Measurements from ENCODE around the gene CEACAM1.
"Not testable (repeated sequence)": the region's sequence is repeated elsewhere in the genome, so short reads cannot be mapped to it uniquely, and the experiment has no call there.

The CEACAM1 gene

GRCh38 chr19:42472402-42473147, 55.7 kb downstream of the CEACAM1 start:
- DNase-seq: no peak

- DNase-seq: no peak
Measured at GRCh38 chr19:42471554-42472249, 56.6 kb downstream of the CEACAM1 start.

GRCh38 chr19:42469311-42470235, 58.7 kb downstream of the CEACAM1 start:
- DNase-seq: no peak

GRCh38 chr19:42468273-42468796, 59.9 kb downstream of the CEACAM1 start:
- no peak for DNase-seq

DNA sequence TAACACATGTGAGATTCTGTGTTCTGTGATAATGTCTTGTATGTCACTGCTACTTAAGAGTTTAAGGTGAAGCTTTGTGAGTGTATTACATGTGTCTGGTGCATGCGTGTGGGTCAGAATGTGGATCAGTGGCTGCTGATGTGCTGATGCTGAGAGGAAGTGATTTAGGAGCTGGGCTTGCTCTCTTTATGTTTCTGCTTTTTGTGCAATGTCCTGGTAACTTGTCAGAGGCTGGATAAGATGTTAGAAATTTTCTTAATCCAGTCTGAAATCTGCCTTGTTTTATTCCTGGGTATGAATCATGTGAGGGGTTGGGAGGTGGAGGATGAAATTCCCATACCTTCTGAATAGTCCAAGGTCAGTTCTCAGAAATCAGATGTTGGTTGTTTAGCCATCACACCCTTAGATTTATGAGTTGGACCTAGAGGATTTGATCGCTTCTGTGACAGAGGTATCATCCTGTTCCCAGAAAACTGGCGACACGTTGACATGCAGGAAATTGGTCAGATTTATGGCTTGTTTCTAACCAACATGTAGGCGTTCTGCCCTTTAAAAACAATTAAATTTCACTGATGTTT, 61.0 kb downstream of the CEACAM1 start:
- no peak for DNase-seq

DNA sequence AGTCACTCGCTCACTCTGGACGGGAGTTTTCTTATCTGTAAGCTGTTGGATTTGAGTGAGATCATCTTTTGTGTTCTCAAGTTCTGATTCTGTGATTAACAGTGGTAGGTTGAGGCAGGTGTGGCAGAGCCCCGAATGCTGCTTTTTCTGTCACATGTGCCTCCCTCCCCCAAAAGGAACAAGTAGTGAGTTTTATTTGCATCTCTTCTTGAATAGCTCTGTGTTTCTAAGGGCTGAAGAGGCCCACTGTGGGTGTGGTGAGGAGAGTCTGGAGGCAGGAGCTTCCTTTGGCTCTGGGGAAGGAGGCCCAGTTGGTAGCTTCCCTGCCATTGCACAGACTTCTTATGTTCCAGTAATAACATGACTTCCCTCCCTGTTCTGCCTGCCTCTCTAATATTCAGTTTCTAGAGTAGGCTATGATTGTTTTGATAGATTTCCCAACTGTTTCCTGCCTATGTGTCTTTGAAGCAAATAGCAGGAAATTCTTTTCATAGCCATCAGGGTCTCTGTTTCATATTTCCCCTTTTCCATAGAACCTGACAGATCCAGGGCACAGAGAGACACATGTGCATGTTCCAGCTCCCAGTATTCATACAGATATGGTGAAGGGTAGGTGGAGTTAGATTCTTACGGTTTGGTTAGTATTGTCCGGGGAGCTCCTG, 61.6 kb downstream of the CEACAM1 start:
- peak in 1 of 2 experiments; percentile 50 for DNase-seq

DNA sequence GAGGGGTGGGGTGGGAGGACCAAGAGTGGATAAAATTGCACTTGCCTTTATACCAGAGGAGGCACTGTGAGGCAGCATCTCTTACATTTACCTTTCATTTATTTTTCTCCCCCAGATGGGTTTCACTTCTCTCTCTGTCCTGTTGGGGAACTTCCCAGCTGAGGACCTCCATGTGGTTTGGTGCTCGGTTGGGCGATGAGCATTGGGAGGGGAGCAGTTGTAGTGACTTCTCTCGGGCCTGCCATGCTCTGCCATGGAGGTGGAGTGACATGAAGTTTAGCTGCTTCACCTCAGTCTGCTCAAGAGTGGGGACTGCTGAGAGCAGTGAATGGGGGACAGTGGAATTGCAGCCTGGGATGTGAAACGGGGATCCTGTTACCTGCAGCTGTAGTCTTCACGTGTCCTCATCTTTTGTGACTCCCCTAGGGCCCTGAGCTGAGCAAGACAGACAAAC, 62.4 kb downstream of the CEACAM1 start:
- DNase-seq: no peak

DNA sequence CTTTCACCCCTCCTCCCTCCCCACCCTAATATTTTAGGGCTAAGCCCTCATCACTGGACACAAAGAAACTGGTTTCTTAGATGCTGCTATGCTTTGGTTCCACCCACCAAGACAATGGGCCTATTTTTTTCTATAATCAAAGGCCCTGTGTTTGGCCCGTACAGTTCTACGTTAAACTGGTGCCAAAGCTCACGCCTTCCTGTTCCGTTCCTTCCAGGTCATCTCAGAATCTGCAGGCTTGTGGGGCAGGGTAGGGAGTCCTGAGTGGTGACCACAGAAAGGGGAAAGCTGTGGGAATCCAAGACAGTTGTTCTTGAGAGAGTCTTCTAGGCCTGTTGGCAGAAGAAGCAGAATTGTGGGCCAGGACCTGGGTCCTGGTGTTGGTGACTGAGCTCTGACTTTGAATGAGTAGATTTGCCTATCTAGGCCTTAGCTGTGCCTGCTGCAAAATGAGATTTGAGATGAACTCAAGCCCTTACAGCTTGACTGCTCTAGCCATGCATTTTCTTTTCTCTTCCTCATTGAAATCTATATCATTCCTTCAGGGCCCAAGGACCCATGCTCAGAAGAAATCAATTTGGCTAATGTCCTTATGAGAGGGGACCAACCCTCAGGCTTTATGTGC, 66.5 kb downstream of the CEACAM1 start:
- peak; percentile 69 to 71 for DNase-seq

DNA sequence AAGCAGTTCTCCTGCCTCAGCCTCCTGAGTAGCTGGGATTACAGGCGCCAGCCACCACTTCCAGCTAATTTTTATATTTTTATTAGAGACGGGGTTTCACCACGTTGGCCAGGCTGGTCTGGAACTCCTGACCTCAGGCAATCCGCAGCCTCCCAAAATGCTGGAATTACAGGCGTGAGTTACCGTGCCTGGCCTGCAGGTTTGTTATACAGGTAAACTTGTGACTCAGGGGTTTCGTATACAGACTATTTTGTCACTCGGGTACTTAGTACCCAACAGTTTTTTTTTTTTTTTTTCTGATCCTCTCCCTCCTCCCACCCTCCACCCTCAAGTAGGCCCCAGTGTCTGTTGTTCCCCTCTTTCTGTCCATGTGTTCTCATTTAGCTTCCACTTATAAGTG, 67.0 kb downstream of the CEACAM1 start:
- not testable (repeated sequence) for DNase-seq

- DNase-seq: no peak
Measured at GRCh38 chr19:42459926-42460325, 68.4 kb downstream of the CEACAM1 start.
